Adrenal gland (tissue), 12 donors: ENCODE results near the gene PLXNA4. TPM values are rescaled to one million over a fixed set of nuclear protein-coding genes. Genes with fewer than 3 reads are reported as not detected.
A peak's percentile ranks its signal among the peaks of the same experiment; 100 is the strongest.

Experiments
- DNase-seq, 7 donors: peaks; one replicate each; pipeline ENCODE4 v3.0.0-alpha.2; 2019 to 2020
- H3K27ac ChIP-seq, 5 donors: fragments of 200-600 bp; sonication (generic) in 4 of 5; 1 replicate in 3 of 5; 2 replicates in 2 of 5; pipeline versions ENCODE4 v1.5.1 to v1.8.0; 2016 to 2020; ENCODE audit warnings: mild to moderate bottlenecking in 1 of 5
- H3K27me3 ChIP-seq: fragments of 200-600 bp; 2 replicates; pipeline ENCODE4 v1.8.0; 2021
- H3K36me3 ChIP-seq, 2 donors: fragments of 200-600 bp; replicated peaks in 1 of 2; 1 replicate in 1 of 2; 2 replicates in 1 of 2; pipeline versions ENCODE4 v1.5.1 to v1.8.0; 2018 to 2022
- H3K4me1 ChIP-seq, 2 donors: fragments of 200-600 bp; replicated peaks in 1 of 2; 1 replicate in 1 of 2; 2 replicates in 1 of 2; pipeline versions ENCODE4 v1.5.1 to v1.8.0; 2018 to 2021
- H3K4me3 ChIP-seq, 4 donors: fragments of 200-600 bp; sonication (generic) in 3 of 4; one replicate each; pipeline ENCODE4 v1.5.1; 2016 to 2018
- H3K9me3 ChIP-seq, 3 donors: fragments of 200-600 bp; sonication (generic) in 1 of 3; replicated peaks in 1 of 3; 1 replicate in 2 of 3; 2 replicates in 1 of 3; pipeline versions ENCODE4 v1.5.1 to v1.8.0; 2016 to 2021
- CTCF ChIP-seq, 6 experiments: fragments of 450-650 bp in 4 of 6; fragments of 200-600 bp in 2 of 6; sonication (generic) in 1 of 6; IDR thresholded peaks; 1 replicate in 5 of 6; 2 replicates in 1 of 6; pipeline versions ENCODE4 v1.5.1 to v1.8.0; 2016 to 2021; ENCODE audit warnings: antibody characterized with exemption in 6 of 6, mild to moderate bottlenecking in 2 of 6, moderate library complexity in 1 of 6
- POLR2A ChIP-seq, 2 donors: fragments of 450-650 bp; IDR thresholded peaks; one replicate each; pipeline ENCODE4 v1.6.1; 2017; ENCODE audit warnings: antibody characterized with exemption in 2 of 2, mild to moderate bottlenecking in 2 of 2, moderate library complexity in 1 of 2
- WGBS, 4 donors: extraction: QIAGEN DNeasy Blood & Tissue Kit in 2 of 4; methylation state at CpG; one replicate each; pipeline versions ENCODE4 v1.1.5 to v1.1.7; 2013 to 2017; 5-methylcytosine and 5-hydroxymethylcytosine counted together
- intact Hi-C, 2 donors: fragments of 100-400 bp; cut with DNase I; formaldehyde crosslinking; loops; one replicate each; pipeline versions ENCODE4 v1.14.1 to v1.15.0; 2022 to 2023
- polyA plus RNA-seq, 3 donors: library from polyadenylated mRNA; stranded (reverse); fragments of 200-250 nt in 2 of 3; fragments of 350-450 nt in 1 of 3; fragmentation: Illumina TruSeq in 1 of 3; extraction: RNeasy Lipid Tissue Mini Kit (QIAGEN cat#74804) in 1 of 3; gene quantifications; one replicate each; pipeline ENCODE4 v1.2.3, GENCODE V29; 2013 to 2014
- total RNA-seq, 9 donors: library from RNA; depleted of rRNA in 4 of 9; stranded (reverse); fragments of >200 nt in 4 of 9; fragments of 120-200 nt in 1 of 9; fragmentation: NEBNext Ultra II Directional in 1 of 9; extraction: Animal tissue kit (Norgen Biotek cat#: 25700) in 1 of 9; gene quantifications; one replicate each; pipeline versions ENCODE4 v1.1.0 to v1.2.4, GENCODE V29; 2013 to 2023
- donor health status: healthy with polysubstance abuse.
- donor health status: Bipolar disorder and iron deficiency.
- donor health status: DM: yes; HTN: yes; CAD: no.
- donor health status: DM: no; HTN: no; CAD: no.
- donor health status: DM: no; HTN: no; CAD: no.
- donor health status: DM: yes; HTN: yes; CAD: no.

The PLXNA4 gene
- total and polyA plus RNA-seq, 12 donors: 0.99 to 10.7 (median 3.6) TPM

- no peaks in the 10 kb centered on the region for H3K9me3 ChIP-seq
- TF ChIP-seq CTCF (IDR thresholded peaks at IDR 0.05) (no peak), POLR2A (IDR thresholded peaks at IDR 0.05) (no peak)
- no peaks in the 10 kb centered on the region for H3K27me3 ChIP-seq
- intact Hi-C loops: no loop called here
- no peak overlapping the region for H3K27ac ChIP-seq
- no peaks in the 10 kb centered on the region for H3K4me1 ChIP-seq
- DNase-seq: no peak
- WGBS, 4 donors: 76 to 83% (median 79%) methylated on average over 5 to 6 of the region's 6 CpGs
- H3K36me3 ChIP-seq: no peaks in the 10 kb centered on the region
- no peak overlapping the region for H3K4me3 ChIP-seq
Measured at GRCh38 chr7:132489776-132490237, 86.5 kb downstream of the PLXNA4 start.

GRCh38 chr7:132488634-132489302 is 87.5 kb downstream of the PLXNA4 start:
- intact Hi-C loops: no loop called here

DNA sequence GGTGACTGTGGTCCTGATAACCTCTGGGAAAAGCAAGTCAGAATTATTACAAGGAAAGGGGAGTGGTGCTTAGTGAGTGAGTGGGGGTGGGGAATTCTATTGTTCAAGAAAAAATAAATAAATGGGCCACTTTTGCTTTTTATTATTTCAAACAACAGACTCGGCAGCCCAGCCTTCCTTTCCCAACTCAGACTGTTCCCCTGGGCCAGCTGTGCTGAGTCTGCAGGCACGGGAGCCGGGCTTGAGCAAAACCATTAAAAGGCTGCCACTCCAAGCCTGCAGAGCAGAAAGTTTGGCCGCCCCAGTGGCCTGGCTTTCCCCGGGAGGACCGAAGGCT is 90.0 kb downstream of the PLXNA4 start:
- Histone ChIP-seq H3K4me1 (no peaks in the 10 kb centered on the region), H3K4me3 (no peak overlapping the region), H3K27me3 (no peaks in the 10 kb centered on the region), H3K27ac (no peak overlapping the region), H3K9me3 (no peaks in the 10 kb centered on the region), H3K36me3 (no peaks in the 10 kb centered on the region)
- TF ChIP-seq CTCF (IDR thresholded peaks at IDR 0.05) (no peak), POLR2A (IDR thresholded peaks at IDR 0.05) (no peak)
- DNase-seq: peak in 3 of 7 donors; percentile 25 to 42 (median 28)
- intact Hi-C loops: no loop called here
- WGBS, 4 donors: 29 to 59% (median 40%) methylated on average over 6 of the region's 6 CpGs

More at GRCh38 chr7:132488634-132489302, 87.5 kb downstream of the PLXNA4 start:
- no peaks in the 10 kb centered on the region for H3K9me3 ChIP-seq
- no peak for TF ChIP-seq CTCF (IDR thresholded peaks at IDR 0.05)
- TF ChIP-seq POLR2A (IDR thresholded peaks at IDR 0.05): no peak
- H3K4me1 ChIP-seq: no peaks in the 10 kb centered on the region
- H3K27ac ChIP-seq: no peak overlapping the region
- no peak overlapping the region for H3K4me3 ChIP-seq
- H3K36me3 ChIP-seq: no peaks in the 10 kb centered on the region
- no peak for DNase-seq
- no peaks in the 10 kb centered on the region for H3K27me3 ChIP-seq
- WGBS, 4 donors: 69 to 74% (median 71%) methylated on average over 5 to 6 of the region's 6 CpGs

GRCh38 chr7:132485600-132486273 is 90.5 kb downstream of the PLXNA4 start:
- intact Hi-C loops: no loop called here
- DNase-seq: peak in 2 of 7 donors; percentile 33 to 39
- no peak overlapping the region for H3K4me3 ChIP-seq
- H3K36me3 ChIP-seq: no peaks in the 10 kb centered on the region
- H3K27me3 ChIP-seq: no peaks in the 10 kb centered on the region
- TF ChIP-seq CTCF (IDR thresholded peaks at IDR 0.05) (no peak), POLR2A (IDR thresholded peaks at IDR 0.05) (no peak)
- no peaks in the 10 kb centered on the region for H3K4me1 ChIP-seq
- H3K9me3 ChIP-seq: no peaks in the 10 kb centered on the region
- WGBS, 4 donors: 55 to 76% (median 62%) methylated on average over 9 of the region's 9 CpGs
- H3K27ac ChIP-seq: no peak overlapping the region
